Measurements from ENCODE around the gene ZNF888.
"Not testable (repeated sequence)": the region's sequence is repeated elsewhere in the genome, so short reads cannot be mapped to it uniquely, and the experiment has no call there.

The ZNF888 gene

GRCh38 chr19:52872996-52873395 is 50.2 kb downstream of the ZNF888 start:
- not testable (repeated sequence) for DNase-seq (ENCODE audit: low read depth)

- no peak for DNase-seq (ENCODE audit: low read depth)
Observed at GRCh38 chr19:52871466-52871865, 51.8 kb downstream of the ZNF888 start.

DNA sequence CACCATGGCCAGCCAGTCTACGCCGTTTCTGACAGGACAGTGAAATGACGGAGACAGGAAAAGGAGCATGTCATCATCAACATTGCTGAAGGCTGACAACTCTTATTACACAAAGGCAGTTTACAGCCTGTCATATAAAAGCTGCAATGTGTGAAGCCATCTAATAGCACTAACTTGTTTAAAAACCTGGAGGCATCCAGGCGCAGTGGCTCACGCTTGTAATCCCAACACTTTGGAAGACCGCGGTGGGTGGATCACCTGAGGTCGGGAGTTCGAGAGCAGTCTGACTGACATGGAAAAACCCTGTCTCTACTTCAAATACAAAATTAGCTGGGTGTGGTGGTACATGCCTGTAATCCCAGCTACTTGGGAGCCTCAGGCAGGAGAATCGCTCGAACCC is 55.2 kb downstream of the ZNF888 start:
- not testable (repeated sequence) for DNase-seq (ENCODE audit: low read depth)

DNA sequence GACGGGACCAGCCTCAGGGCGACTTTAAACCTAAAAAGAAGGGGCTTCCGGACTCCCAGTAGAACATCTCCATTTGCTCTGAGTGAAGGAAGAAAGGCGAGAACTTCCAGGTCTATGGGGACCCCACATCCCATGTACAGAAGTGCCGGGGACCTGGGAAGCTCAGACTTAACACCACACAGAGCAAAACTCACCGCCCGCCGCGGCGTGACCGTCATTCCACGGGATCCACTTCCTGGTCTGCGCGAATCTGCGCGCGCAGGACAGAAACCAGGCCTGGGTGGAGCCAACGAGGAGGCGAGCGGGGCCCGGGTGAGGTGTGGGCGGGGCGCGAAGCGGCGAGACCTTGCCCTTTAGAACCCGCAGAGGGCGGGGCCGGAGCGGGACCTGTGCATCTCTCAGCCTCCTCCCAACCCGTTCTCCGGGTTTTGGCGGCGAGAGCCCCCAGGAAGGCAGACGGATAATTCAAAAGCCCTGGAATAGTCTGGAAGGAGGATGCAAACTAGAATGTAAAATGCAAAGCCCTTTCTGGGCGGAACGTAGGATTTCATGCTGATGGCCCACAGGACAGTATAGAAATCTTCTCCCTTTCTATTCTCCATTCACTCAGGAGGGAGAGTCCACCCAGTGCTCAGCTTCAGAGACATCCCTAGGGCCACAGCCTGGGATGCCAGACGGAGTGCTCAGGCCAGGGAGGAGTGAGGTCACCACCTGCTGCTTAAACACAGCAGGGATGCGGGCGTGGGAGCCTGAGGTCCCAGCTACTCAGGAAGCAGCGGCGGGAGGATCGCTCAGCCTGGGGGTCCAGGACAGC is 65.6 kb downstream of the ZNF888 start, which contains the start of gene ZNF468:
ZNF468 (minus strand) TSS at position 242 of the 814 bp plus-strand sequence. CDS start 3,347 bp downstream, outside the sequence.
- peak; percentile 73 for DNase-seq (ENCODE audit: low read depth)

DNA sequence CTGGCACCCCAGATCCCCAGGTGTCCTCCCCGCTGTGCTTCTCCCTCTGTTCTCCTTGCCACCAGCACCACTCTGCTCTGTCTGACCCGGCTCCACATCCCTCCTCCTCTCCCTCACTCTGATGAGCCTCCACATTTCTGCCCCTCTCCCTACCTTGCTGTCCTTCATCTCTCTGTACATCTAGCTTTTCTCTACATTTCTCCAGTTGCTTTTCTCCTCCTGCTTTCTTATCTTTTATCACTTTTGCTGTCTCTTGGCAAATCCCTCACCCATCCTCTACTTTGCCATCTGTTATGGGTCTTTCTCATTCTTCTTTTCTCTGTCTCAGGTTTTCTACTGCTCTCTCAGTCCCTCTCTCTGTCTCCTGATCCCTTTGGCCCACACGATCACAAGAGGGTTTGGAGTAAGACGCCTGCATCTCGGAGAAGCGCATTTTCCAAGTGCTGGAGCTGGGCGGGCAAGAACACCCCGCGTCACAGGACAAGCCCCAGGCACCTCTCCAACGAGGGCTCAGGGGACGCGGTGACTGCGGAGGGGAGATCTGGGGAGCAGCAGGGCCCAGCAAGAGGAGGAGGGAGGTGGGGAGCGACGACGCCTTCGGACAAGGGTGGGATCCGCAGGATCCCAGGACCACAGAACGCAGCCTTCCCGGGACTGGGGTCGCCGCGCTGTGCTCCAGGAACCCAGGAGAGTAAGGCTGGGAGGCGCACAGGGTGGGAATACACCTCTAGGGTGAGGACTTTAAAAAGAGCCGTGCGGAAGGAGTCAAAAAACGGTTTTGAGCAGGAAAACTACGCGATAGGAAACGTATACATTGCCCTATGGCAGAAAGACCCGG is 66.5 kb downstream of the ZNF888 start:
- peak; percentile 19 for DNase-seq (ENCODE audit: low read depth)
